Measurements from ENCODE around the gene VPS13A. TPM values are rescaled to one million over a fixed set of nuclear protein-coding genes. Genes with fewer than 3 reads are reported as not detected.
A peak's percentile ranks its signal among the peaks of the same experiment; 100 is the strongest.

The VPS13A gene
- total and polyA plus RNA-seq, 3 donors from 2014 or later, result 27.4 to 71.4 (median 40.3) TPM

- H3K4me1 ChIP-seq, result no peaks in the 10 kb centered on the region
- TF ChIP-seq CTCF (IDR thresholded peaks at IDR 0.05), result no peak
- no peak for TF ChIP-seq POLR2A (IDR thresholded peaks at IDR 0.05)
- 50 to 75% methylated on average over 2 of the region's 2 CpGs for WGBS, 2 donors
- no peaks in the 10 kb centered on the region for H3K36me3 ChIP-seq (ENCODE audit: low read depth, missing control alignments)
- H3K9me3 ChIP-seq, result no peaks in the 10 kb centered on the region
- H3K4me3 ChIP-seq, result no peak overlapping the region
- DNase-seq, result no peak
- no peaks in the 10 kb centered on the region for H3K27me3 ChIP-seq
- intact Hi-C loops (cut with DNase I; ENCODE audit: low total_unique reads), result no loop called here
- no peak overlapping the region for H3K27ac ChIP-seq
These were observed 32.8 kb downstream of the VPS13A start for GRCh38 chr9:77210116-77210515.

- Histone ChIP-seq H3K9me3 (no peaks in the 10 kb centered on the region), H3K36me3 (ENCODE audit: low read depth, missing control alignments) (no peaks in the 10 kb centered on the region), H3K27me3 (no peaks in the 10 kb centered on the region), H3K27ac (no peak overlapping the region), H3K4me1 (no peaks in the 10 kb centered on the region), H3K4me3 (no peak overlapping the region)
- no peak for DNase-seq
- TF ChIP-seq POLR2A (IDR thresholded peaks at IDR 0.05) (no peak), CTCF (IDR thresholded peaks at IDR 0.05) (no peak)
- intact Hi-C loops (cut with DNase I; ENCODE audit: low total_unique reads), result no loop called here
- 95% methylated on average over 6 of the region's 6 CpGs for WGBS, 2 donors
These were observed 34.2 kb downstream of the VPS13A start for GRCh38 chr9:77211561-77211960.

GRCh38 chr9:77212801-77213200 is 35.5 kb downstream of the VPS13A start:
- H3K27me3 ChIP-seq, result no peaks in the 10 kb centered on the region
- H3K4me1 ChIP-seq, result no peaks in the 10 kb centered on the region
- H3K36me3 ChIP-seq (ENCODE audit: low read depth, missing control alignments), result no peaks in the 10 kb centered on the region
- no peaks in the 10 kb centered on the region for H3K9me3 ChIP-seq
- DNase-seq, result no peak
- WGBS, 2 donors, result 93 to 100% methylated on average over 1 of the region's 1 CpG
- intact Hi-C loops (cut with DNase I; ENCODE audit: low total_unique reads), result no loop called here
- no peak for TF ChIP-seq POLR2A (IDR thresholded peaks at IDR 0.05)
- no peak overlapping the region for H3K27ac ChIP-seq
- no peak overlapping the region for H3K4me3 ChIP-seq

GRCh38 chr9:77215874-77216273 is 38.5 kb downstream of the VPS13A start:
- TF ChIP-seq CTCF (IDR thresholded peaks at IDR 0.05) (no peak), POLR2A (IDR thresholded peaks at IDR 0.05) (no peak)
- Histone ChIP-seq H3K36me3 (ENCODE audit: low read depth, missing control alignments) (no peaks in the 10 kb centered on the region), H3K27ac (no peak overlapping the region), H3K9me3 (no peaks in the 10 kb centered on the region), H3K27me3 (no peaks in the 10 kb centered on the region), H3K4me3 (no peak overlapping the region), H3K4me1 (no peaks in the 10 kb centered on the region)
- intact Hi-C loops (cut with DNase I; ENCODE audit: low total_unique reads), result no loop called here
- DNase-seq, result peak; percentile 19
- 45 to 58% methylated on average over 4 to 5 of the region's 5 CpGs for WGBS, 2 donors

- Histone ChIP-seq H3K27me3 (no peaks in the 10 kb centered on the region), H3K4me1 (no peaks in the 10 kb centered on the region), H3K27ac (no peak overlapping the region), H3K4me3 (no peak overlapping the region), H3K9me3 (no peaks in the 10 kb centered on the region), H3K36me3 (ENCODE audit: low read depth, missing control alignments) (no peaks in the 10 kb centered on the region)
- 90 to 95% methylated on average over 3 of the region's 3 CpGs for WGBS, 2 donors
- intact Hi-C loops (cut with DNase I; ENCODE audit: low total_unique reads), result no loop called here
- DNase-seq, result no peak
- TF ChIP-seq POLR2A (IDR thresholded peaks at IDR 0.05), result no peak
- TF ChIP-seq CTCF (IDR thresholded peaks at IDR 0.05), result no peak
These were observed 41.3 kb downstream of the VPS13A start for GRCh38 chr9:77218612-77219011.
